ENCODE results near the gene SEC11A. TPM values are rescaled to one million over a fixed set of nuclear protein-coding genes. Genes with fewer than 3 reads are reported as not detected.
"Not testable (repeated sequence)": the region's sequence is repeated elsewhere in the genome, so short reads cannot be mapped to it uniquely, and the experiment has no call there.

The SEC11A gene
- total and polyA plus RNA-seq, 7 experiments from 2014 or later: 54.3 to 136 (median 83.6) TPM

DNA sequence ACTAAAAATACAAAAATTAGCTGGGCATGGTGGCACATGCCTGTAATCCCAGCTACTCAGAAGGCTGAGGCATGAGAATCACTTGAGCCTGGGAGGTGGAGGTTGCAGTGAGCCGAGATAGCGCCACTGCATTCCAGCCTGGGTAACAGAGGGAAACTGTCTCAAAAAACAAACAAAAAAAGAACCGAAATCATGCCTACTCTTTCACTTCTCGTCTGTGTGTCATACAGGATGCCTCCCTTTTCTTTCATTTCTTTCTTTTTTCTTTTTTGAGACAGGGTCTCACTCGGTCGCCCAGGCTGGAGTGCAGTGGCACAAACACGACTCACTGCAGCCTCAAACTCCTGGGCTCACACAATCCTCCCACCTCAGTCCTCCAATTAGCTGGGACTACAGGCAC, 29.5 kb downstream of the SEC11A start:
- H3K27ac ChIP-seq (ENCODE audit: low read depth, low read length); CTCF ChIA-PET; POLR2A ChIA-PET: not testable (repeated sequence)

DNA sequence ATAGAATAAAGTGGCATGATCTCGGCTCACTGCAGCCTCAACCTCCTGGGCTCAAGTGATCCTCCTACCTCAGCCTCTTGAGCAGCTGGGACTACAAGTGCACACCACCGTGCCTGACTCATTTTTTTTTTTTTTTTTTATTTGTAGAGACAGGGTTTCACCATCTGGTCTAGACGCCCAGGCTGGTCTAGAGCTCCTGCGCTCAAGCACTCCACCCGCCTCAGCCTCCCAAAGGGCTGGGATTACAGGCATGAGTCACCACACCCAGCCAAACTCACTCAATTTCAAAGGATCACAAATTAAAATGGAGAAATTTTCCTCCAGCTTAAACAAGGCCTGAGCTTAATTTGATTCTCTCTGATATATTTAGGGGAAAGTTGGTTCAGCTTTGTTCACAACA, 30.6 kb downstream of the SEC11A start:
- Mint-ChIP-seq H3K4me3 (no peak overlapping the region), H3K36me3 (peaks cover 4 to 42% (median 16%) of the 10 kb centered on the region in 5 donors), H3K27me3 (no peaks in the 10 kb centered on the region), H3K9me3 (peaks cover 0 to 2% (median 0%) of the 10 kb centered on the region in 11 donors), H3K4me1 (peaks cover 0 to 27% (median 7%) of the 10 kb centered on the region in 7 donors), H3K27ac (peak overlapping the region in 2 of 9 donors; percentile 47 to 62)
- Histone ChIP-seq H3K27me3 (ENCODE audit: control insufficient read depth in 2 of 2, insufficient read depth in 2 of 2, low read length in 2 of 2) (no peaks in the 10 kb centered on the region), H3K36me3 (ENCODE audit: control insufficient read depth in 2 of 3, insufficient read depth in 3 of 3, low read length in 3 of 3) (peaks cover 6 to 33% (median 8%) of the 10 kb centered on the region in 3 experiments), H3K9me3 (ENCODE audit: control insufficient read depth in 2 of 3, low read length in 3 of 3) (no peaks in the 10 kb centered on the region), H3K4me1 (ENCODE audit: control insufficient read depth in 2 of 2, insufficient read depth in 2 of 2, low read length in 2 of 2) (no peaks in the 10 kb centered on the region), H3K4me3 (ENCODE audit: low read length) (no peak overlapping the region), H3K27ac (ENCODE audit: low read depth, low read length) (no peak overlapping the region)
- intact Hi-C loops (cut with micrococcal nuclease): no loop called here
- CTCF ChIA-PET: no interaction called here
- no peak for DNase-seq
- POLR2A ChIA-PET: interaction anchor here (0.6 kb wide), 1 partner anchor 129 kb away, joined by 3 read pairs; no protein-coding TSS in a partner anchor
- ATAC-seq: no peak

More for the DNA sequence above, 29.5 kb downstream of the SEC11A start:
- H3K36me3 Mint-ChIP-seq: peaks cover 4 to 46% (median 24%) of the 10 kb centered on the region in 5 donors
- DNase-seq; H3K9me3 ChIP-seq (ENCODE audit: control insufficient read depth in 2 of 3, low read length in 3 of 3); ATAC-seq; H3K27ac Mint-ChIP-seq; H3K9me3 Mint-ChIP-seq; H3K27me3 ChIP-seq (ENCODE audit: control insufficient read depth in 2 of 2, insufficient read depth in 2 of 2, low read length in 2 of 2); intact Hi-C loops (cut with micrococcal nuclease); H3K4me3 Mint-ChIP-seq; H3K4me1 ChIP-seq (ENCODE audit: control insufficient read depth in 2 of 2, insufficient read depth in 2 of 2, low read length in 2 of 2); H3K27me3 Mint-ChIP-seq; H3K4me3 ChIP-seq (ENCODE audit: low read length): not testable (repeated sequence)
- peaks cover 0 to 34% (median 3%) of the 10 kb centered on the region in 3 experiments for H3K36me3 ChIP-seq (ENCODE audit: control insufficient read depth in 2 of 3, insufficient read depth in 3 of 3, low read length in 3 of 3)
- H3K4me1 Mint-ChIP-seq: peaks cover 0 to 27% (median 10%) of the 10 kb centered on the region in 7 donors

DNA sequence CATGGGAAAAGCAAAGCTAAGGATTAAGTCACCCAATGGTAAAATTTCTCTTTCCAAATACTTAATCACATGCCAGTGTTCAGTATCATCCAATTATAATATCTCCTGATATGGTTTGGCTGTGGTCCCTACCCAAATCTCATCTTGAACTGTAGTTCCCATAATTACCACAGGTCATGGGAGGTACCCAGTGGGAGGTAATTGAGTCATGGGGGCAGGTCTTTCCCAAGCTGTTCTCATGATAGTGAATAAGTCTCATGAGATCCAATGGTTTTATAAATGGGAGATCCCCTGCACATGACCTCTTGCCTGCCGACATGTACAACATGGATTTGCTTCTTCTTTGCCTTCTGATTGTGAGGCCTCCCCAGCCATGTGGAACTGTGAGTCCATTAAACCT, 31.8 kb downstream of the SEC11A start:
- H3K27me3 Mint-ChIP-seq: no peaks in the 10 kb centered on the region
- Histone ChIP-seq H3K4me3 (ENCODE audit: low read length) (no peak overlapping the region), H3K27me3 (ENCODE audit: control insufficient read depth in 2 of 2, insufficient read depth in 2 of 2, low read length in 2 of 2) (no peaks in the 10 kb centered on the region), H3K4me1 (ENCODE audit: control insufficient read depth in 2 of 2, insufficient read depth in 2 of 2, low read length in 2 of 2) (no peaks in the 10 kb centered on the region), H3K36me3 (ENCODE audit: control insufficient read depth in 2 of 3, insufficient read depth in 3 of 3, low read length in 3 of 3) (peaks cover 6 to 26% (median 6%) of the 10 kb centered on the region in 3 experiments), H3K9me3 (ENCODE audit: control insufficient read depth in 2 of 3, low read length in 3 of 3) (no peaks in the 10 kb centered on the region), H3K27ac (ENCODE audit: low read depth, low read length) (no peak overlapping the region)
- intact Hi-C loops (cut with micrococcal nuclease): no loop called here
- H3K27ac Mint-ChIP-seq: peak overlapping the region in 3 of 9 donors; percentile 15 to 54 (median 52)
- H3K4me1 Mint-ChIP-seq: peaks cover 0 to 24% (median 4%) of the 10 kb centered on the region in 7 donors
- no peak overlapping the region for H3K4me3 Mint-ChIP-seq
- H3K36me3 Mint-ChIP-seq: peaks cover 0 to 39% (median 12%) of the 10 kb centered on the region in 5 donors
- POLR2A ChIA-PET: no interaction called here
- no peaks in the 10 kb centered on the region for H3K9me3 Mint-ChIP-seq
- no peak for ATAC-seq
- no peak for DNase-seq
- CTCF ChIA-PET: no interaction called here

DNA sequence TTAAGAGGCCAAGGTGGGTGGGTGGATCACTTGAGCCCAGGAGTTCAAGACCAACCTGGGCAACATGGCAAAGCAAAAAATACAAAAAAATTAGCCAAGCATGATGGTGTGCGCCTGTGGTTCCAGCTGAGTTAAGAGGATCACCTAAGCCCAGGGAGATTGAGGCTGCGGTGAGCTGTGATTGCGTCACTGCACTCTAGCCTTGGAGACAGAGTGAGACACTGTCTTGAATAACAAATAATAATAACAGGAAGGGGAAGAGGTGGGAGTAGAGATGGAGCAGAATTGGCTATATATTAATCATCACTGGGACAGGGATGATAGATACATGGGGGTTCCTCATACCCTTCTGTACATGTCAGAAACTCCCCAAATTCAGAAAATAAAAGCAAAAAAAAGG, 34.1 kb downstream of the SEC11A start:
- H3K36me3 Mint-ChIP-seq: peaks cover 0 to 28% (median 9%) of the 10 kb centered on the region in 5 donors

DNA sequence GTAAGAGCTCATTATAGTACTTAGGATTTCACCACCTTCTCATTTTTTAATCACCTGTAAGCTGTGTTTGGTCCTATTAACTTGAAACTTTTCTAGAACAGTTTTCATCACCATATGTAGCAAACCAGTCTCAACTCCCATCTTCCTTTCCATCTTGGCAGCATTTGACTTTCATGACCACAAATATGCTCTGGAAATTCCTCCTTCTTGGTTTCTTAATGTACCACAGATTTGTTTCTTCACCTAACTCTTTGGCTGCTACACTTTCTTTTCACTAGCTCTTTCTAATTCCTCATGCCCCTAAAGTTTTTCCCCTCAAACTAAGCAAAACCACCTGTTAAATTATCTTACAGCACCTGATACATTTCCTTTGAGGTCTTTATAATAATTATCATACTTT, 44.7 kb downstream of the SEC11A start:
- H3K9me3 ChIP-seq (ENCODE audit: control insufficient read depth in 2 of 3, low read length in 3 of 3): no peaks in the 10 kb centered on the region
- ATAC-seq (no peak), DNase-seq (no peak)
- peaks cover 0 to 27% (median 16%) of the 10 kb centered on the region in 3 experiments for H3K36me3 ChIP-seq (ENCODE audit: control insufficient read depth in 2 of 3, insufficient read depth in 3 of 3, low read length in 3 of 3)
- no peaks in the 10 kb centered on the region for H3K27me3 Mint-ChIP-seq
- intact Hi-C loops (cut with micrococcal nuclease): no loop called here
- peaks cover 0 to 18% (median 1%) of the 10 kb centered on the region in 7 donors for H3K4me1 Mint-ChIP-seq
- H3K36me3 Mint-ChIP-seq: peaks cover 4 to 36% (median 17%) of the 10 kb centered on the region in 5 donors
- CTCF ChIA-PET: no interaction called here
- peak overlapping the region in 5 of 9 donors; percentile 7 to 46 (median 15) for H3K27ac Mint-ChIP-seq
- H3K27ac ChIP-seq (ENCODE audit: low read depth, low read length): no peak overlapping the region
- POLR2A ChIA-PET: interaction anchor here (0.7 to 1.3 kb wide), 4 partner anchors 10 to 54 kb away, joined by 3 read pairs; no protein-coding TSS in a partner anchor
- H3K9me3 Mint-ChIP-seq: no peaks in the 10 kb centered on the region
- no peaks in the 10 kb centered on the region for H3K4me1 ChIP-seq (ENCODE audit: control insufficient read depth in 2 of 2, insufficient read depth in 2 of 2, low read length in 2 of 2)
- H3K4me3 Mint-ChIP-seq: no peak overlapping the region
- no peaks in the 10 kb centered on the region for H3K27me3 ChIP-seq (ENCODE audit: control insufficient read depth in 2 of 2, insufficient read depth in 2 of 2, low read length in 2 of 2)
- H3K4me3 ChIP-seq (ENCODE audit: low read length): no peak overlapping the region

More for the DNA sequence above, 34.1 kb downstream of the SEC11A start:
- Histone ChIP-seq H3K27me3 (ENCODE audit: control insufficient read depth in 2 of 2, insufficient read depth in 2 of 2, low read length in 2 of 2) (no peaks in the 10 kb centered on the region), H3K36me3 (ENCODE audit: control insufficient read depth in 2 of 3, insufficient read depth in 3 of 3, low read length in 3 of 3) (peaks cover 6 to 23% (median 6%) of the 10 kb centered on the region in 3 experiments), H3K9me3 (ENCODE audit: control insufficient read depth in 2 of 3, low read length in 3 of 3) (no peaks in the 10 kb centered on the region), H3K27ac (ENCODE audit: low read depth, low read length) (no peak overlapping the region), H3K4me3 (ENCODE audit: low read length) (no peak overlapping the region), H3K4me1 (ENCODE audit: control insufficient read depth in 2 of 2, insufficient read depth in 2 of 2, low read length in 2 of 2) (no peaks in the 10 kb centered on the region)
- intact Hi-C loops (cut with micrococcal nuclease): no loop called here
- Mint-ChIP-seq H3K4me1 (peaks cover 0 to 28% (median 4%) of the 10 kb centered on the region in 7 donors), H3K27me3 (no peaks in the 10 kb centered on the region), H3K9me3 (no peaks in the 10 kb centered on the region), H3K4me3 (no peak overlapping the region), H3K27ac (peak overlapping the region in 3 of 9 donors; percentile 51 to 69 (median 62))
- ChIA-PET CTCF (interaction anchor here (0.6 kb wide), 1 partner anchor 35 kb away, joined by 6 read pairs; no protein-coding TSS in a partner anchor), POLR2A (no interaction called here)
- DNase-seq (no peak), ATAC-seq (peak; percentile 60)

DNA sequence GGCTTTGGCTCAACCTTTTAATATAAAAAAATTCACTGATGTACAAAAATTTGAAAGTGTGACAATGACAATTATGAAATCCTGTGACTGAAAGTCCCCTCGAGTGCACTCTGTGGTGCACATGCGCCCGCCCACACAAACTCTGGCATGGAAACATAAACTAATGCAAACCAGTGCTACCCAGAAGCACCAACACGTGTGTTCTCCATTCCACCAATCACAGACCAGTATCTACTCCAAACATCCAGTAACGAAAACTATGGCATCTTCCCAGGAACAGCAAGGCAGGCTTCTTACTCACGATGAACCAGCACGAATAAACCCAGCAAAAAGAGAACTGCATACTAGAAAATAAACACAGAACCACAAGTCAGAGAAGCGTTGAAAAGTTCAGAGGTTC, 46.2 kb downstream of the SEC11A start:
- ATAC-seq: no peak
- intact Hi-C loops (cut with micrococcal nuclease): no loop called here
- peaks cover 4 to 41% (median 18%) of the 10 kb centered on the region in 5 donors for H3K36me3 Mint-ChIP-seq
- H3K27me3 ChIP-seq (ENCODE audit: control insufficient read depth in 2 of 2, insufficient read depth in 2 of 2, low read length in 2 of 2): no peaks in the 10 kb centered on the region
- no peaks in the 10 kb centered on the region for H3K4me1 ChIP-seq (ENCODE audit: control insufficient read depth in 2 of 2, insufficient read depth in 2 of 2, low read length in 2 of 2)
- no peak overlapping the region for H3K27ac ChIP-seq (ENCODE audit: low read depth, low read length)
- H3K27ac Mint-ChIP-seq: peak overlapping the region in 6 of 9 donors; percentile 3 to 60 (median 14)
- H3K9me3 Mint-ChIP-seq: no peaks in the 10 kb centered on the region
- H3K4me3 Mint-ChIP-seq: no peak overlapping the region
- H3K4me1 Mint-ChIP-seq: peaks cover 0 to 18% (median 0%) of the 10 kb centered on the region in 7 donors
- POLR2A ChIA-PET: interaction anchor here (0.7 kb wide), 1 partner anchor 12 kb away, joined by 3 read pairs; no protein-coding TSS in a partner anchor
- DNase-seq: peak in 1 of 9 donors; percentile 39
- CTCF ChIA-PET: no interaction called here
- H3K4me3 ChIP-seq (ENCODE audit: low read length): no peak overlapping the region
- no peaks in the 10 kb centered on the region for H3K9me3 ChIP-seq (ENCODE audit: control insufficient read depth in 2 of 3, low read length in 3 of 3)
- H3K36me3 ChIP-seq (ENCODE audit: control insufficient read depth in 2 of 3, insufficient read depth in 3 of 3, low read length in 3 of 3): peaks cover 0 to 25% (median 11%) of the 10 kb centered on the region in 3 experiments
- no peaks in the 10 kb centered on the region for H3K27me3 Mint-ChIP-seq

All from naive thymus-derived CD4-positive, alpha-beta T cell (primary cell).